HepG2 (cell line): Measurements from ENCODE around the gene STH. TPM values are rescaled to one million over a fixed set of nuclear protein-coding genes. Genes with fewer than 3 reads are reported as not detected.

Experiments used
- ATAC-seq: fragments of 200-7000 bp; cut with Tn5 transposase; 3 replicates; pipeline ENCODE4 v1.9.1; 2020; ENCODE audit warnings: mild to moderate bottlenecking, moderate library complexity
- BruUV-seq: library from RNA; stranded (reverse); fragments of 400-500 nt; replicated peaks from 2 replicates; lab custom pipeline; 2021; lab: Mats Ljungman, UMichigan
- CTCF ChIA-PET: fragments of 300-600 bp; formaldehyde crosslinking; extraction: SDS; loops from one replicate; lab custom pipeline; 2021; ENCODE audit warnings: low total read pairs, inconsistent platforms, low intra/inter-chr PET ratio; lab: Yijun Ruan, JAX
- POLR2A ChIA-PET: fragments of 350-600 bp; sonication (Branson Sonifier 250); formaldehyde crosslinking; loops from one replicate; lab custom pipeline; 2020; ENCODE audit warnings: antibody characterized with exemption, inconsistent platforms; lab: Yijun Ruan, JAX
- DNase-seq: peaks from one replicate; pipeline ENCODE4 v3.0.0-alpha.2; 2015; ENCODE audit warnings: low spot score
- FAIRE-seq: peaks from 3 replicates; lab custom pipeline; 2011; peaks lifted over from hg19 to GRCh38; lab: Jason Lieb, UNC
- H2AFZ ChIP-seq: one replicate; pipeline ENCODE4 v1.6.1; 2011; ENCODE audit warnings: low read length, inconsistent platforms
- H3K27ac ChIP-seq: fragments of 300-600 bp; 3 replicates; pipeline ENCODE4 v1.8.0; 2011; ENCODE audit warnings: mixed run types, mild to moderate bottlenecking, mixed read lengths, low read length, inconsistent platforms; ENCODE audit not compliant: insufficient read depth; ENCODE audit errors: extremely low read length
- H3K27me3 ChIP-seq, 2 experiments: fragments of 200-600 bp in 1 of 2; 2 replicates in 1 of 2; 3 replicates in 1 of 2; pipeline versions ENCODE4 v1.6.0 to v1.8.0; 2011; ENCODE audit warnings: low read length in 2 of 2, mild to moderate bottlenecking in 2 of 2, moderate library complexity in 2 of 2, inconsistent platforms in 1 of 2; ENCODE audit not compliant: insufficient read depth in 2 of 2, control insufficient read depth in 1 of 2
- H3K36me3 ChIP-seq, 2 experiments: fragments of 200-600 bp in 1 of 2; replicated peaks in 1 of 2; 2 replicates in 1 of 2; 3 replicates in 1 of 2; pipeline versions ENCODE4 v1.5.1 to v1.8.0; 2011; ENCODE audit warnings: low read length in 2 of 2, inconsistent platforms in 1 of 2; ENCODE audit not compliant: insufficient read depth in 2 of 2, control insufficient read depth in 1 of 2
- H3K4me1 ChIP-seq: 2 replicates; pipeline ENCODE4 v1.5.1; 2012; ENCODE audit warnings: low read length, inconsistent platforms; ENCODE audit not compliant: insufficient read depth
- H3K4me2 ChIP-seq: 2 replicates; pipeline ENCODE4 v1.6.0; 2011; ENCODE audit warnings: low read depth, low read length, inconsistent platforms
- H3K4me3 ChIP-seq, 3 experiments: fragments of 200-600 bp in 1 of 3; sonication (generic), shearing (Covaris generic) in 1 of 3; replicated peaks in 1 of 3; 2 replicates each; pipeline ENCODE4 v1.5.1; 2011 to 2016; ENCODE audit warnings: low read length in 3 of 3, inconsistent platforms in 2 of 3, low read depth in 2 of 3, mild to moderate bottlenecking in 2 of 3, control low read depth in 1 of 3, mixed read lengths in 1 of 3; ENCODE audit not compliant: insufficient read depth in 1 of 3
- H3K79me2 ChIP-seq: one replicate; pipeline ENCODE4 v1.6.1; 2011; ENCODE audit warnings: low read length, inconsistent platforms; ENCODE audit not compliant: insufficient read depth
- H3K9ac ChIP-seq: 2 replicates; pipeline ENCODE4 v1.6.0; 2011; ENCODE audit warnings: mild to moderate bottlenecking, low read depth, low read length, inconsistent platforms; ENCODE audit not compliant: insufficient read depth
- H3K9me3 ChIP-seq: 2 replicates; pipeline ENCODE4 v1.5.1; 2012; ENCODE audit warnings: mild to moderate bottlenecking, low read length
- H4K20me1 ChIP-seq: 2 replicates; pipeline ENCODE4 v1.6.0; 2011; ENCODE audit warnings: inconsistent platforms, mild to moderate bottlenecking, low read length, moderate library complexity; ENCODE audit not compliant: insufficient read depth
- AGO2 ChIP-seq: fragments of 200-400 bp; formaldehyde crosslinking; optimal IDR thresholded peaks from 2 replicates; pipeline ENCODE3; 2017; ENCODE audit warnings: mild to moderate bottlenecking, low read depth, low read length, moderate library complexity
- FOXK1 ChIP-seq: sonication (generic); formaldehyde crosslinking; IDR thresholded peaks from 2 replicates; pipeline ENCODE4 v1.4.0; 2020; ENCODE audit warnings: low read depth, missing genetic modification reagents, borderline replicate concordance
- FUBP1 ChIP-seq: sonication (generic); formaldehyde crosslinking; IDR thresholded peaks from 2 replicates; pipeline ENCODE4 v1.5.1; 2020; ENCODE audit warnings: missing genetic modification reagents, mild to moderate bottlenecking, borderline replicate concordance
- HOXA9 ChIP-seq: sonication (generic); formaldehyde crosslinking; IDR thresholded peaks from 2 replicates; pipeline ENCODE4 v1.8.1; 2022; ENCODE audit warnings: missing genetic modification reagents, mild to moderate bottlenecking, moderate library complexity, borderline replicate concordance
- POLR2AphosphoS5 ChIP-seq: IDR thresholded peaks from 2 replicates; pipeline ENCODE4 v1.6.1; 2012; ENCODE audit warnings: low read depth, low read length
- POLR2G ChIP-seq: fragments of 200-400 bp; formaldehyde crosslinking; IDR thresholded peaks from 2 replicates; pipeline ENCODE4 v1.6.1; 2018; ENCODE audit warnings: mild to moderate bottlenecking, low read depth, low read length, moderate library complexity
- RBM22 ChIP-seq: fragments of 200-400 bp; formaldehyde crosslinking; optimal IDR thresholded peaks from 2 replicates; pipeline ENCODE3; 2017; ENCODE audit warnings: mild to moderate bottlenecking, low read length, moderate library complexity
- ZNF251 ChIP-seq: sonication (generic); formaldehyde crosslinking; IDR thresholded peaks from 2 replicates; pipeline ENCODE4 v1.9.0; 2021; ENCODE audit warnings: mild to moderate bottlenecking, missing genetic modification reagents
- WGBS: methylation state at CpG from one replicate; pipeline ENCODE4 v1.1.6; 2017; ENCODE audit warnings: low lambda C conversion rate; 5-methylcytosine and 5-hydroxymethylcytosine counted together
- in situ Hi-C: cut with HindIII; loops from 2 replicates; pipeline ENCODE4 v1.10.0; 2017; ENCODE audit warnings: low pct_unique_long_range_greater_than_20kb; ENCODE audit not compliant: extremely low pct_ligation_motif_present
- intact Hi-C: fragments of 100-400 bp; cut with micrococcal nuclease; formaldehyde crosslinking; loops from one replicate; pipeline ENCODE4 v1.10.0; 2022; ENCODE audit not compliant: unreplicated experiment
- polyA plus RNA-seq, 8 experiments: library from polyadenylated mRNA; depleted of rRNA in 3 of 8; stranded (reverse) in 7 of 8; unstranded in 1 of 8; fragments of >200 nt; fragmentation: Illumina TruSeq in 4 of 8; extraction: Trizol in 4 of 8; gene quantifications; 2 replicates each; pipeline versions ENCODE4 v1.2.1 to v1.2.3, GENCODE V29; 2011 to 2016; ENCODE audit warnings: low read depth in 4 of 8, missing spikeins in 1 of 8, mixed read lengths in 1 of 8; ENCODE audit not compliant: insufficient read depth in 1 of 8
- total RNA-seq, 5 experiments: library from RNA; depleted of rRNA; stranded (reverse); fragments of >200 nt; fragmentation: Illumina TruSeq; extraction: Trizol; gene quantifications; 2 replicates each; pipeline ENCODE4 v1.2.3, GENCODE V29; 2016; ENCODE audit warnings: low read depth in 1 of 5

Gene STH
- total and polyA plus RNA-seq, 2 of the 13 experiments (the other 11 are each of a cell fraction or from before 2014, with no cell fraction given): not detected

GRCh38 chr17:46038414-46038813, 39.4 kb downstream of the STH start:
- WGBS: 95% methylated on average over 6 of the region's 6 CpGs
- Histone ChIP-seq H3K9ac (no peak overlapping the region), H3K36me3 (peaks cover 53 to 95% of the 10 kb centered on the region in 2 experiments), H4K20me1 (no peaks in the 10 kb centered on the region), H2AFZ (no peak overlapping the region), H3K4me1 (peaks cover 10% of the 10 kb centered on the region; the same call in 1 of the 2 replicates), H3K27me3 (no peaks in the 10 kb centered on the region), H3K9me3 (no peaks in the 10 kb centered on the region), H3K4me3 (no peak overlapping the region), H3K27ac (no peak overlapping the region), H3K4me2 (no peak overlapping the region), H3K79me2 (peaks cover 3% of the 10 kb centered on the region)
- FAIRE-seq (no peak), ATAC-seq (no peak; the same call in 2 of the 3 replicates), DNase-seq (no peak)
- in situ Hi-C loops: no loop called here
- no TSS peak for BruUV-seq
- TF ChIP-seq POLR2AphosphoS5 (peak; percentile 24; the same call in 1 of the 2 replicates), HOXA9 (0 out of 2 replicates have a peak, but pooled peaks have one; percentile 28), FOXK1 (CRISPR knock-in tag) (no peak), RBM22 (peak; percentile 73)
- ChIA-PET POLR2A (no interaction called here), CTCF (no interaction called here)
- intact Hi-C loops: no loop called here

- peaks cover 3% of the 10 kb centered on the region for H3K79me2 ChIP-seq
- CTCF ChIA-PET: no interaction called here
- 94% methylated on average over 11 of the region's 12 CpGs for WGBS
- BruUV-seq: no TSS peak
- H3K4me3 ChIP-seq: no peak overlapping the region
- ATAC-seq: no peak; the same call in 2 of the 3 replicates
- H3K4me2 ChIP-seq: no peak overlapping the region
- H3K9me3 ChIP-seq: no peaks in the 10 kb centered on the region
- no peaks in the 10 kb centered on the region for H3K27me3 ChIP-seq
- intact Hi-C loops: no loop called here
- H3K36me3 ChIP-seq: peaks cover 52 to 95% of the 10 kb centered on the region in 2 experiments
- H3K9ac ChIP-seq: no peak overlapping the region
- in situ Hi-C loops: no loop called here
- peaks cover 12% of the 10 kb centered on the region; the same call in 1 of the 2 replicates for H3K4me1 ChIP-seq
- POLR2A ChIA-PET: no interaction called here
- DNase-seq: no peak
- H4K20me1 ChIP-seq: no peaks in the 10 kb centered on the region
- FAIRE-seq: no peak
- H2AFZ ChIP-seq: no peak overlapping the region
- H3K27ac ChIP-seq: no peak overlapping the region
- TF ChIP-seq RBM22: peak; percentile 58
- TF ChIP-seq ZNF251: no peak
- TF ChIP-seq FUBP1 (CRISPR knock-in tag): no peak
- TF ChIP-seq POLR2G: 0 out of 2 replicates have a peak, but pooled peaks have one; percentile 3
- TF ChIP-seq AGO2: peak; percentile 18
Measured at GRCh38 chr17:46038937-46039336, 39.9 kb downstream of the STH start.
